K562 (cell line): ENCODE data around the gene BSPRY. TPM values are rescaled to one million over a fixed set of nuclear protein-coding genes. Genes with fewer than 3 reads are reported as not detected.
A peak's percentile ranks its signal among the peaks of the same experiment; 100 is the strongest.

Experiments
- ATAC-seq: fragments of 200-7000 bp; cut with Tn5 transposase; 3 replicates; pipeline ENCODE4 v1.9.1; 2020; ENCODE audit warnings: moderate library complexity
- BruUV-seq: library from RNA; stranded (reverse); fragments of 400-500 nt; replicated peaks from 2 replicates; lab custom pipeline; 2021; lab: Mats Ljungman, UMichigan
- CTCF ChIA-PET: fragments of 300-600 bp; formaldehyde crosslinking; extraction: SDS; loops from one replicate; lab custom pipeline; 2021; ENCODE audit warnings: low intra/inter-chr PET ratio; lab: Yijun Ruan, JAX
- POLR2A ChIA-PET: fragments of 300-600, 350-650 bp; sonication (Branson Sonifier 250); formaldehyde crosslinking; extraction: SDS; loops from one replicate; lab custom pipeline; 2021; ENCODE audit warnings: antibody characterized with exemption, inconsistent platforms; lab: Yijun Ruan, JAX
- DNase-seq, 4 experiments: peaks; one replicate each; pipeline versions ENCODE4 v3.0.0 to v3.0.0-alpha.2; 2011 to 2018; ENCODE audit warnings: low spot score in 3 of 4, mixed read lengths in 3 of 4; ENCODE audit errors: extremely low read depth in 1 of 4
- FAIRE-seq: peaks from 2 replicates; lab custom pipeline; 2011; peaks lifted over from hg19 to GRCh38; lab: Jason Lieb, UNC
- H2AFZ ChIP-seq: 2 replicates; pipeline ENCODE4 v1.6.0; 2011; ENCODE audit warnings: low read depth, low read length, control low read depth, inconsistent platforms
- H3K27ac ChIP-seq: fragments of 200-600 bp; 3 replicates; pipeline ENCODE4 v1.8.0; 2011; ENCODE audit warnings: low read depth, mild to moderate bottlenecking, control low read depth, inconsistent platforms, low read length, moderate library complexity, mixed read lengths; ENCODE audit errors: extremely low read depth
- H3K27me3 ChIP-seq, 2 experiments: fragments of 300-600 bp in 1 of 2; 2 replicates in 1 of 2; 3 replicates in 1 of 2; pipeline versions ENCODE4 v1.6.0 to v1.8.0; 2011; ENCODE audit warnings: inconsistent platforms in 2 of 2, low read length in 2 of 2, mild to moderate bottlenecking in 1 of 2, mixed read lengths in 1 of 2, moderate library complexity in 1 of 2; ENCODE audit not compliant: control insufficient read depth in 2 of 2, insufficient read depth in 2 of 2
- H3K36me3 ChIP-seq: fragments of 300-600 bp; 3 replicates; pipeline ENCODE4 v1.8.0; 2011; ENCODE audit warnings: mild to moderate bottlenecking, low read length, inconsistent platforms; ENCODE audit not compliant: control insufficient read depth, insufficient read depth
- H3K4me1 ChIP-seq, 2 experiments: fragments of 200-600 bp in 1 of 2; replicated peaks in 1 of 2; 2 replicates in 1 of 2; 3 replicates in 1 of 2; pipeline versions ENCODE4 v1.5.1 to v1.8.0; 2011; ENCODE audit warnings: inconsistent platforms in 2 of 2, low read length in 2 of 2, mild to moderate bottlenecking in 1 of 2, mixed read lengths in 1 of 2, moderate library complexity in 1 of 2; ENCODE audit not compliant: control insufficient read depth in 2 of 2, insufficient read depth in 2 of 2
- H3K4me2 ChIP-seq: 2 replicates; pipeline ENCODE4 v1.6.1; 2011; ENCODE audit warnings: low read length, control low read depth, inconsistent platforms, mixed read lengths; ENCODE audit not compliant: insufficient read depth
- H3K4me3 ChIP-seq: fragments of 200-600 bp; sonication (generic), shearing (Covaris generic); 2 replicates; pipeline ENCODE4 v1.5.1; 2016; ENCODE audit warnings: control low read depth, inconsistent platforms
- H3K79me2 ChIP-seq: fragments of 200-600 bp; 3 replicates; pipeline ENCODE4 v1.8.0; 2011; ENCODE audit warnings: low read length, inconsistent platforms; ENCODE audit not compliant: control insufficient read depth, insufficient read depth
- H3K9ac ChIP-seq, 2 experiments: 2 replicates each; pipeline versions ENCODE4 v1.6.0 to v1.6.1; 2011; ENCODE audit warnings: low read depth in 2 of 2, low read length in 2 of 2, control low read depth in 1 of 2, inconsistent platforms in 1 of 2, mild to moderate bottlenecking in 1 of 2, mixed read lengths in 1 of 2; ENCODE audit not compliant: insufficient read depth in 1 of 2
- H3K9me1 ChIP-seq: one replicate; pipeline ENCODE4 v1.6.0; 2011; ENCODE audit warnings: inconsistent platforms, mild to moderate bottlenecking, low read length, moderate library complexity; ENCODE audit not compliant: control insufficient read depth, insufficient read depth
- H3K9me3 ChIP-seq: replicated peaks from 2 replicates; pipeline ENCODE4 v1.5.1; 2011; ENCODE audit warnings: low read depth, low read length, inconsistent platforms; ENCODE audit not compliant: control insufficient read depth, insufficient read depth
- H4K20me1 ChIP-seq: replicated peaks from 2 replicates; pipeline ENCODE4 v1.6.1; 2011; ENCODE audit warnings: low read length, inconsistent platforms, mixed read lengths; ENCODE audit not compliant: control insufficient read depth, insufficient read depth
- FOXM1 ChIP-seq, 2 experiments: fragments of 450-650 bp in 1 of 2; sonication (generic) in 1 of 2; formaldehyde crosslinking in 1 of 2; IDR thresholded peaks; 2 replicates each; pipeline versions ENCODE4 v1.6.1 to v1.9.0; 2017 to 2022; ENCODE audit warnings: low read depth in 2 of 2, mild to moderate bottlenecking in 2 of 2, missing genetic modification reagents in 1 of 2, moderate library complexity in 1 of 2
- FOXP4 ChIP-seq: sonication (generic); formaldehyde crosslinking; IDR thresholded peaks from 2 replicates; pipeline ENCODE4 v1.8.0; 2022; ENCODE audit warnings: mild to moderate bottlenecking, missing genetic modification reagents, borderline replicate concordance
- HNRNPLL ChIP-seq: fragments of 200-400 bp; formaldehyde crosslinking; IDR thresholded peaks from 2 replicates; pipeline ENCODE4 v1.6.1; 2017; ENCODE audit warnings: low read length, low read depth, mild to moderate bottlenecking; ENCODE audit not compliant: poor library complexity, severe bottlenecking
- KAT7 ChIP-seq: sonication (generic); formaldehyde crosslinking; IDR thresholded peaks from 2 replicates; pipeline ENCODE4 v1.8.0; 2022; ENCODE audit warnings: missing genetic modification reagents, mild to moderate bottlenecking, borderline replicate concordance
- RB1 ChIP-seq: fragments of 450-650 bp; IDR thresholded peaks from 2 replicates; pipeline ENCODE4 v1.6.1; 2017; ENCODE audit warnings: low read depth, mild to moderate bottlenecking
- RFX5 ChIP-seq: IDR thresholded peaks from 2 replicates; pipeline ENCODE4 v1.6.1; 2011; ENCODE audit warnings: low read depth, mild to moderate bottlenecking, improper control_type of control experiment, low read length
- ZNF12 ChIP-seq: sonication (generic); formaldehyde crosslinking; IDR thresholded peaks from 2 replicates; pipeline ENCODE4 v1.4.0; 2020; ENCODE audit warnings: mild to moderate bottlenecking, missing genetic modification reagents
- ZNF165 ChIP-seq: fragments of 250-450 bp; sonication (Bioruptor Pico); IDR thresholded peaks from 2 replicates; pipeline ENCODE4 v1.4.0; 2020; ENCODE audit warnings: borderline replicate concordance
- ZNF668 ChIP-seq: fragments of 250-450 bp; sonication (Bioruptor Pico); IDR thresholded peaks from 2 replicates; pipeline ENCODE4 v1.8.0; 2022; ENCODE audit warnings: mild to moderate bottlenecking, inconsistent platforms
- WGBS: fragments of 100-300 bp; shearing (Covaris generic); methylation state at CpG from one replicate; pipeline ENCODE4 v1.1.6; 2016; ENCODE audit warnings: low coverage, mixed read lengths; ENCODE audit not compliant: insufficient coverage; ENCODE audit errors: missing lambda C conversion rate; 5-methylcytosine and 5-hydroxymethylcytosine counted together
- in situ Hi-C: fragments of 300-500 bp; cut with MboI; formaldehyde crosslinking; loops from 4 replicates; pipeline ENCODE4 v1.15.0; 2018; ENCODE audit warnings: inconsistent platforms, mixed read lengths
- intact Hi-C: fragments of 100-400 bp; cut with micrococcal nuclease; formaldehyde crosslinking; loops from 2 replicates; pipeline ENCODE4 v1.14.2; 2022
- polyA plus RNA-seq, 8 experiments: library from polyadenylated mRNA; depleted of rRNA in 4 of 8; stranded (reverse) in 5 of 8; unstranded in 3 of 8; fragments of >200 nt; fragmentation: Nextera tagmentation in 2 of 8; fragmentation: Illumina TruSeq in 1 of 8; extraction: Ambion mirVana in 2 of 8; extraction: Trizol in 1 of 8; gene quantifications; 2 replicates each; pipeline versions ENCODE4 v1.2.1 to v1.2.3, GENCODE V29; 2011 to 2014; ENCODE audit warnings: inconsistent platforms in 1 of 8, missing spikeins in 1 of 8
- total RNA-seq, 7 experiments: library from RNA; depleted of rRNA in 6 of 7; stranded (reverse); fragments of >200 nt in 6 of 7; fragmentation: Illumina TruSeq in 2 of 7; extraction: Trizol in 2 of 7; gene quantifications; 2 replicates each; pipeline versions ENCODE4 v1.2.1 to v1.2.3, GENCODE V29; 2011 to 2021; ENCODE audit warnings: low replicate concordance in 1 of 7

Gene BSPRY
- total and polyA plus RNA-seq, 9 of the 15 experiments (the other 6 are each of a cell fraction or from before 2014, with no cell fraction given): 0.07 to 0.67 (median 0.18) TPM

GRCh38 chr9:113348437-113348836, 904 bp upstream of the BSPRY start (continued):
- TF ChIP-seq RFX5 (no peak), HNRNPLL (no peak)

GRCh38 chr9:113349066-113349444, 286 bp upstream of the BSPRY start:
- H3K36me3 ChIP-seq: no peaks in the 10 kb centered on the region
- peaks cover 1 to 2% of the 10 kb centered on the region in 2 experiments; a peak in 2 of 5 replicates for H3K27me3 ChIP-seq
- H3K4me2 ChIP-seq: no peak overlapping the region
- peaks cover 3 to 11% of the 10 kb centered on the region in 2 experiments; a peak in 3 of 5 replicates for H3K4me1 ChIP-seq
- in situ Hi-C loops: no loop called here
- H3K4me3 ChIP-seq: 0 out of 2 replicates have a peak overlapping the region, but pooled peaks have one; percentile 29
- intact Hi-C loops: no loop called here
- FAIRE-seq (no peak), DNase-seq (no peak), ATAC-seq (no peak)
- POLR2A ChIA-PET: interaction anchor here (1.2 to 2.4 kb wide), 2 partner anchors 9 to 52 kb away, joined by 4 to 12 read pairs; partner anchors contain the start of genes ALAD and WDR31
- H3K79me2 ChIP-seq: no peaks in the 10 kb centered on the region
- CTCF ChIA-PET: no interaction called here
- no peak overlapping the region for H3K9ac ChIP-seq
- H3K9me1 ChIP-seq: no peaks in the 10 kb centered on the region
- BruUV-seq: no TSS peak
- no peaks in the 10 kb centered on the region for H3K9me3 ChIP-seq
- H4K20me1 ChIP-seq: no peaks in the 10 kb centered on the region
- 45% methylated on average over 12 of the region's 13 CpGs for WGBS
- H2AFZ ChIP-seq: peak overlapping the region; percentile 26; the same call in 1 of the 2 replicates
- no peak overlapping the region for H3K27ac ChIP-seq
- TF ChIP-seq RB1 (no peak), FOXP4 (CRISPR knock-in tag) (no peak), KAT7 (CRISPR knock-in tag) (no peak), ZNF12 (CRISPR knock-in tag) (no peak), ZNF668 (no peak), FOXM1 (IDR thresholded peaks at IDR 0.05; ENCODE audit: low read depth) (no peak), FOXM1 (CRISPR knock-in tag; IDR thresholded peaks at IDR 0.05; ENCODE audit: low read depth) (no peak), ZNF165 (CRISPR knock-in tag) (no peak)
